GM19351 (cell line): ENCODE results near the gene WFS1.

Experiments
- ATAC-seq: cut with Tn5 transposase; IDR thresholded peaks from one replicate; pipeline ENCODE4 v1.9.1; 2021; ENCODE audit warnings: mild to moderate bottlenecking, moderate library complexity; ENCODE audit not compliant: unreplicated experiment

The WFS1 gene

GRCh38 chr4:6233929-6234328 is 35.7 kb upstream of the WFS1 start:
- no peak for ATAC-seq

- no peak for ATAC-seq
These were observed 34.6 kb upstream of the WFS1 start for GRCh38 chr4:6235012-6235411.

GRCh38 chr4:6235901-6236640 is 33.6 kb upstream of the WFS1 start:
- ATAC-seq, result no peak

GRCh38 chr4:6236816-6237390 is 32.7 kb upstream of the WFS1 start:
- ATAC-seq, result no peak

GRCh38 chr4:6239486-6239885 is 30.2 kb upstream of the WFS1 start:
- ATAC-seq, result no peak

- no peak for ATAC-seq
These were observed 29.7 kb upstream of the WFS1 start for GRCh38 chr4:6239968-6240367.

- no peak for ATAC-seq
These were observed 28.4 kb upstream of the WFS1 start for GRCh38 chr4:6241062-6241845.

- no peak for ATAC-seq
These were observed 27.2 kb upstream of the WFS1 start for GRCh38 chr4:6242271-6243029.

- ATAC-seq, result no peak
These were observed 24.1 kb upstream of the WFS1 start for GRCh38 chr4:6245246-6246169.

GRCh38 chr4:6246170-6246634 is 23.4 kb upstream of the WFS1 start:
- ATAC-seq, result no peak

- ATAC-seq, result no peak
These were observed 21.3 kb upstream of the WFS1 start for GRCh38 chr4:6248394-6248793.

- ATAC-seq, result no peak
These were observed 19.2 kb upstream of the WFS1 start for GRCh38 chr4:6250235-6250983.

GRCh38 chr4:6250984-6251295 is 18.7 kb upstream of the WFS1 start:
- ATAC-seq, result no peak

GRCh38 chr4:6251365-6251764 is 18.3 kb upstream of the WFS1 start:
- ATAC-seq, result no peak

GRCh38 chr4:6252051-6252450 is 17.6 kb upstream of the WFS1 start:
- no peak for ATAC-seq

- ATAC-seq, result no peak
These were observed 16.5 kb upstream of the WFS1 start for GRCh38 chr4:6253111-6253510.

- ATAC-seq, result no peak
These were observed 15.7 kb upstream of the WFS1 start for GRCh38 chr4:6253961-6254360.

GRCh38 chr4:6256141-6256540 is 13.5 kb upstream of the WFS1 start:
- no peak for ATAC-seq

- peak; percentile 55 for ATAC-seq
These were observed 12.2 kb upstream of the WFS1 start for GRCh38 chr4:6257247-6258025.
